IMR-90 (cell line): Measurements from ENCODE around the gene IST1. TPM values are rescaled to one million over a fixed set of nuclear protein-coding genes. Genes with fewer than 3 reads are reported as not detected.

Source experiments
- ATAC-seq: fragments of 200-7000 bp; cut with Tn5 transposase; 2 replicates; pipeline ENCODE4 v1.9.1; 2020; ENCODE audit warnings: low read depth, mild to moderate bottlenecking, moderate library complexity
- BruUV-seq: library from RNA; stranded (reverse); fragments of 400-500 nt; replicated peaks from 2 replicates; lab custom pipeline; 2021; lab: Mats Ljungman, UMichigan
- CTCF ChIA-PET: fragments of 300-600 bp; formaldehyde crosslinking; extraction: SDS; loops from one replicate; lab custom pipeline; 2021; ENCODE audit warnings: antibody characterized with exemption; lab: Yijun Ruan, JAX
- POLR2A ChIA-PET: fragments of 300-600 bp; sonication (Branson Sonifier 250); formaldehyde crosslinking; loops from one replicate; lab custom pipeline; 2022; ENCODE audit warnings: antibody characterized with exemption; ENCODE audit not compliant: unreplicated experiment; lab: Charles Lee
- DNase-seq: peaks from one replicate; pipeline ENCODE4 v3.0.0; 2013
- H2AFZ ChIP-seq: replicated peaks from 2 replicates; pipeline ENCODE3; 2013; ENCODE audit warnings: low read length, mild to moderate bottlenecking; ENCODE audit not compliant: poor library complexity
- H2AK5ac ChIP-seq: 2 replicates; pipeline ENCODE4 v1.6.1; 2013; ENCODE audit warnings: low read depth, low read length, inconsistent platforms
- H2AK9ac ChIP-seq: replicated peaks from 2 replicates; pipeline ENCODE3; 2013; ENCODE audit warnings: mild to moderate bottlenecking, low read depth, low read length, moderate library complexity; ENCODE audit not compliant: poor library complexity
- H2BK120ac ChIP-seq: 2 replicates; pipeline ENCODE4 v1.6.1; 2013; ENCODE audit warnings: low read depth, low read length, inconsistent platforms
- H2BK15ac ChIP-seq: 3 replicates; pipeline ENCODE4 v1.6.1; 2013; ENCODE audit warnings: low read depth, low read length, inconsistent platforms
- H2BK20ac ChIP-seq: 2 replicates; pipeline ENCODE4 v1.6.1; 2013; ENCODE audit warnings: low read depth, mild to moderate bottlenecking, inconsistent platforms, low read length, moderate library complexity
- H2BK5ac ChIP-seq: 2 replicates; pipeline ENCODE4 v1.6.1; 2013; ENCODE audit warnings: mild to moderate bottlenecking, low read depth, low read length, inconsistent platforms; ENCODE audit not compliant: poor library complexity, severe bottlenecking
- H3K14ac ChIP-seq: replicated peaks from 2 replicates; pipeline ENCODE4 v1.6.1; 2013; ENCODE audit warnings: low read depth, low read length, inconsistent platforms
- H3K18ac ChIP-seq: 2 replicates; pipeline ENCODE4 v1.6.1; 2013; ENCODE audit warnings: low read depth, low read length, control low read depth
- H3K23ac ChIP-seq: 2 replicates; pipeline ENCODE4 v1.6.1; 2013; ENCODE audit warnings: low read depth, low read length, inconsistent platforms
- H3K27ac ChIP-seq: 2 replicates; pipeline ENCODE4 v1.5.1; 2013; ENCODE audit warnings: mild to moderate bottlenecking, control low read depth, low read length; ENCODE audit not compliant: insufficient read depth
- H3K27me3 ChIP-seq: 2 replicates; pipeline ENCODE4 v1.6.1; 2013; ENCODE audit warnings: low read length; ENCODE audit not compliant: control insufficient read depth, insufficient read depth
- H3K36me3 ChIP-seq: 2 replicates; pipeline ENCODE4 v1.6.1; 2013; ENCODE audit warnings: low read length, mixed read lengths; ENCODE audit not compliant: control insufficient read depth, insufficient read depth
- H3K4ac ChIP-seq: 2 replicates; pipeline ENCODE4 v1.6.1; 2013; ENCODE audit warnings: low read depth, low read length, inconsistent platforms
- H3K4me1 ChIP-seq: 2 replicates; pipeline ENCODE4 v1.6.1; 2013; ENCODE audit warnings: low read length, mixed read lengths; ENCODE audit not compliant: control insufficient read depth, insufficient read depth
- H3K4me2 ChIP-seq: 2 replicates; pipeline ENCODE4 v1.6.1; 2013; ENCODE audit warnings: low read depth, mild to moderate bottlenecking, control low read depth, low read length, moderate library complexity
- H3K4me3 ChIP-seq: 2 replicates; pipeline ENCODE4 v1.5.1; 2013; ENCODE audit warnings: low read depth, mild to moderate bottlenecking, control low read depth, low read length, moderate library complexity; ENCODE audit not compliant: insufficient read depth
- H3K56ac ChIP-seq: 2 replicates; pipeline ENCODE4 v1.6.1; 2013; ENCODE audit warnings: low read length, inconsistent platforms; ENCODE audit not compliant: insufficient read depth; ENCODE audit errors: extremely low read depth
- H3K79me1 ChIP-seq, 2 experiments: 2 replicates each; pipeline ENCODE4 v1.6.1; 2013; ENCODE audit warnings: low read length in 2 of 2, inconsistent platforms in 1 of 2, low read depth in 1 of 2
- H3K9ac ChIP-seq: 2 replicates; pipeline ENCODE4 v1.6.1; 2013; ENCODE audit warnings: low read depth, low read length, control low read depth
- H3K9me1 ChIP-seq: 2 replicates; pipeline ENCODE4 v1.6.1; 2013; ENCODE audit warnings: low read length, inconsistent platforms; ENCODE audit not compliant: insufficient read depth
- H3K9me3 ChIP-seq: 2 replicates; pipeline ENCODE4 v1.6.1; 2013; ENCODE audit warnings: low read length; ENCODE audit not compliant: control insufficient read depth, insufficient read depth
- H4K20me1 ChIP-seq: 2 replicates; pipeline ENCODE4 v1.6.1; 2013; ENCODE audit warnings: low read length, inconsistent platforms; ENCODE audit not compliant: insufficient read depth
- H4K5ac ChIP-seq: 2 replicates; pipeline ENCODE4 v1.6.1; 2013; ENCODE audit warnings: mild to moderate bottlenecking, low read depth, low read length, control low read depth
- H4K8ac ChIP-seq, 2 experiments: 2 replicates each; pipeline ENCODE4 v1.6.1; 2013; ENCODE audit warnings: low read depth in 2 of 2, low read length in 2 of 2, control low read depth in 1 of 2, inconsistent platforms in 1 of 2
- H4K91ac ChIP-seq: 2 replicates; pipeline ENCODE4 v1.6.1; 2013; ENCODE audit warnings: low read depth, low read length, inconsistent platforms; ENCODE audit not compliant: insufficient read depth
- CHD1 ChIP-seq: IDR thresholded peaks from 2 replicates; pipeline ENCODE4 v1.6.1; 2012; ENCODE audit warnings: low read depth, low read length, improper control_type of control experiment
- MXI1 ChIP-seq: IDR thresholded peaks from 2 replicates; pipeline ENCODE4 v1.6.1; 2012; ENCODE audit warnings: low read depth, mild to moderate bottlenecking, low read length, moderate library complexity, borderline replicate concordance
- RAD21 ChIP-seq: IDR thresholded peaks from 2 replicates; pipeline ENCODE4 v1.6.1; 2012; ENCODE audit warnings: low read length, improper control_type of control experiment
- WGBS, 2 experiments: methylation state at CpG; one replicate each; pipeline versions ENCODE4 v1.1.5 to v1.1.7; 2013; ENCODE audit warnings: missing lambda C conversion rate in 2 of 2; ENCODE audit not compliant: insufficient read length in 1 of 2; ENCODE audit errors: extremely low coverage in 2 of 2; 5-methylcytosine and 5-hydroxymethylcytosine counted together
- dilution Hi-C: fragments of 300-500 bp; cut with HindIII; formaldehyde crosslinking; loops from one replicate; pipeline ENCODE4 v1.14.3; 2018; ENCODE audit warnings: low sequenced_read_pairs; ENCODE audit not compliant: unreplicated experiment
- in situ Hi-C: fragments of 300-500 bp; cut with MboI; formaldehyde crosslinking; loops from 3 replicates; pipeline ENCODE4 v1.14.3; 2019; ENCODE audit warnings: low sequenced_read_pairs, inconsistent platforms, mixed read lengths
- intact Hi-C: fragments of 100-400 bp; cut with micrococcal nuclease; formaldehyde crosslinking; loops from 2 replicates; pipeline ENCODE4 v1.10.0; 2022
- polyA plus RNA-seq, 3 experiments: library from polyadenylated mRNA; depleted of rRNA; stranded (reverse); fragments of >200 nt; gene quantifications; 2 replicates each; pipeline ENCODE4 v1.2.3, GENCODE V29; 2012; ENCODE audit warnings: low replicate concordance in 1 of 3
- total RNA-seq: library from RNA; depleted of rRNA; stranded (reverse); fragments of >200 nt; gene quantifications from 2 replicates; pipeline ENCODE4 v1.2.3, GENCODE V29; 2012

IST1 gene
- total and polyA plus RNA-seq, 2 of the 4 experiments (the other 2 are of a cell fraction) = 134 to 186 TPM

DNA sequence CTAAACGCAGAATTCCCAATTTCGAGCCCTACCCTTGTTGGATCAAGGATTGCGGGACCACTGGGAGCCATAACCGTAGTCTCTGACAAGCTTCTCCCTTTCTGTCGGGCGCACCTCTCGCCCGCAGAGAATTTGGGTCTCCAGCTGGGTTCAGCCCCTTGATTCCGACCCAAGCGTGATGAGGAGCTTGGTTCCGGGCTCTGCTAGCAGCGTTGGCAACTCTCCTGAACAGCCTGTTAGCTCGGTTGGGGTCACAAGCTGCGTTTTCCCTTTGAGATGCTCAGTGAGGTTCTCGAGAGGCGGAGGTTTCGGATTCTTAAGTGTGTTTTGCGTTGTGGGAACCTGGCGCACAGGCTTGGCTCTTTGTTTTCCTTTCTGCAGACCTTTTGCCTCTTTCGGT lies 48.9 kb upstream of the IST1 start:
- Histone ChIP-seq H2BK120ac (no peak overlapping the region), H4K8ac (peak overlapping the region; percentile 89 to 93; a peak in 3 of 4 replicates), H2BK5ac (peak overlapping the region; percentile 51), H3K4me3 (peak overlapping the region; percentile 97), H3K23ac (peak overlapping the region; percentile 60), H3K56ac (peak overlapping the region; percentile 32; the same call in 1 of the 2 replicates), H3K27ac (peak overlapping the region; percentile 64), H2BK15ac (no peak overlapping the region), H2AK5ac (no peak overlapping the region; the same call in 1 of the 2 replicates), H3K36me3 (peaks cover 26% of the 10 kb centered on the region), H3K9me1 (no peaks in the 10 kb centered on the region; the same call in 1 of the 2 replicates), H3K9ac (peak overlapping the region; percentile 97), H3K27me3 (no peaks in the 10 kb centered on the region), H2AK9ac (peak overlapping the region; percentile 91), H4K5ac (peak overlapping the region; percentile 33; the same call in 1 of the 2 replicates), H3K18ac (no peak overlapping the region), H3K14ac (peak overlapping the region; percentile 81), H4K91ac (peak overlapping the region; percentile 11; the same call in 1 of the 2 replicates), H3K9me3 (no peaks in the 10 kb centered on the region), H2BK20ac (no peak overlapping the region), H4K20me1 (peaks cover 11% of the 10 kb centered on the region; the same call in 1 of the 2 replicates), H3K4me2 (peak overlapping the region; percentile 99), H3K79me1 (peaks cover 16 to 41% of the 10 kb centered on the region in 2 experiments; a peak in 3 of 4 replicates), H3K4me1 (peaks cover 3% of the 10 kb centered on the region; the same call in 1 of the 2 replicates), H2AFZ (peak overlapping the region; percentile 95), H3K4ac (peak overlapping the region; percentile 52)
- TF ChIP-seq MXI1 (no peak), CHD1 (0 out of 2 replicates have a peak, but pooled peaks have one; percentile 7), RAD21 (no peak)
- ChIA-PET CTCF (interaction anchor here (0.5 to 1.1 kb wide), 3 partner anchors 11 to 140 kb away, joined by 3 to 4 read pairs (median 3); no protein-coding TSS in a partner anchor), POLR2A (no interaction called here)
- no TSS peak for BruUV-seq
- WGBS, 2 experiments = 0% methylated on average over 9 of the region's 20 CpGs; no CpG with 5 or more reads in 1 of the 2 experiments
- dilution Hi-C loops (no loop called here), in situ Hi-C loops (no loop called here), intact Hi-C loops (no loop called here)
- ATAC-seq (peak; percentile 2), DNase-seq (no peak)
